Left colon (tissue), 2 donors: ENCODE measurements around the gene TNFRSF9. TPM values are rescaled to one million over a fixed set of nuclear protein-coding genes. Genes with fewer than 3 reads are reported as not detected.
"Not testable (repeated sequence)": the region's sequence is repeated elsewhere in the genome, so short reads cannot be mapped to it uniquely, and the experiment has no call there.

Experiments
- ATAC-seq: fragments of 200-7000 bp; cut with Tn5 transposase; one replicate; pipeline ENCODE4 v1.9.1; 2020; ENCODE audit warnings: mild to moderate bottlenecking, moderate library complexity
- DNase-seq, 2 donors: peaks; one replicate each; pipeline ENCODE4 v3.0.0-alpha.2; 2020
- intact Hi-C, 2 donors: fragments of 100-400 bp; cut with DNase I in 1 of 2; cut with micrococcal nuclease in 1 of 2; formaldehyde crosslinking; loops; one replicate each; pipeline versions ENCODE4 v1.11.2 to v1.14.0; 2022; cut with DNase I, micrococcal nuclease
- long read RNA-seq: library from polyadenylated mRNA; unstranded; transcript quantifications from one replicate; pipeline ENCODE4 v2.0.0, GENCODE V29; 2021
- total RNA-seq, 2 donors: library from RNA; stranded (reverse); fragmentation: NEBNext Ultra II Directional; extraction: Animal tissue kit (Norgen Biotek cat#: 25700); gene quantifications; one replicate each; pipeline ENCODE4 v1.2.1, GENCODE V29; 2021
- donor health status: DM: no; HTN: no; CAD: no.
- donor health status: DM: yes; HTN: yes; CAD: no.

Gene TNFRSF9
- total RNA-seq = under 1 TPM; 0.09 to 0.50 TPM
- long read RNA-seq = 0 reads

GRCh38 chr1:7940745-7941436 is at the start of gene TNFRSF9:
Gene TNFRSF9 (minus strand): TSS chr1:7940839. CDS start chr1:7939994, 845 bp downstream.
- intact Hi-C loops = no loop called here
- DNase-seq (no peak), ATAC-seq (no peak)

DNA sequence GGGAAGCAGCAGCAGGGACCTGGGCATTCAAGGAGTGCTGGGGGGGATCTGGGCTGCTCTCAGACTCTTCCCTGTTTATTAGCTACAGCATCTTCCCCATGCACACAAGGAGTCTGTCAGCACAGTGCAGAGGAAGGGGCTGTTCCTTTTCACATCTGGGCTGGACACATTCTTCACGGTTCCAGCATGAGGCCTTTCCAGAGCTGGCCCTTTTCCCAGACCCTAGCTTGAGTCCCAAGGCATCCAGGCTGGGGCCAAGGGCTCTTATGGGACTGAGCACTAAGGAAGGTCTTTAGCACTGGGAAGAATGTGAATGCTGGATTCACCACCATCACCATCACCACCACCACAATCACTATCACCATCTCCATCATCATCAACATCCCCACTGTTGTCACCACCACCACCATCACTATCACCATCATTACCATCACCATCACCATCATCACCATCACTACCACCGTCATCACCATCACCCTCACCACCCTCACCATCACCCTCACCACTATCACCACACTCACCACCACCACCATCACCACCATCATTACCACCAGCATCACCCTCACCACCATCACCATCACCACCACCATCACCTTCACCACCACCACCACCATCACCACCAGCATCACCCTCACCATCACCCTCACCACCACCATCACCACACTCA is 49.3 kb upstream of the TNFRSF9 start:
- DNase-seq (no peak), ATAC-seq (no peak)
- intact Hi-C loops = loop anchor here in 1 of 2 donors (10.0 kb wide), 1 partner anchor 325 kb away; the partner anchor contains the start of gene SLC45A1

- DNase-seq (no peak), ATAC-seq (no peak)
- intact Hi-C loops = loop anchor here in 1 of 2 donors (10.0 kb wide), 1 partner anchor 326 kb away; the partner anchor contains the start of gene SLC45A1
Observed at GRCh38 chr1:7988576-7988975, 47.9 kb upstream of the TNFRSF9 start.

- DNase-seq = no peak
- intact Hi-C loops = loop anchor here in 1 of 2 donors (10.0 kb wide), 1 partner anchor 327 kb away; the partner anchor contains the start of gene SLC45A1
- ATAC-seq = no peak
Observed at GRCh38 chr1:7987528-7987927, 46.9 kb upstream of the TNFRSF9 start.

DNA sequence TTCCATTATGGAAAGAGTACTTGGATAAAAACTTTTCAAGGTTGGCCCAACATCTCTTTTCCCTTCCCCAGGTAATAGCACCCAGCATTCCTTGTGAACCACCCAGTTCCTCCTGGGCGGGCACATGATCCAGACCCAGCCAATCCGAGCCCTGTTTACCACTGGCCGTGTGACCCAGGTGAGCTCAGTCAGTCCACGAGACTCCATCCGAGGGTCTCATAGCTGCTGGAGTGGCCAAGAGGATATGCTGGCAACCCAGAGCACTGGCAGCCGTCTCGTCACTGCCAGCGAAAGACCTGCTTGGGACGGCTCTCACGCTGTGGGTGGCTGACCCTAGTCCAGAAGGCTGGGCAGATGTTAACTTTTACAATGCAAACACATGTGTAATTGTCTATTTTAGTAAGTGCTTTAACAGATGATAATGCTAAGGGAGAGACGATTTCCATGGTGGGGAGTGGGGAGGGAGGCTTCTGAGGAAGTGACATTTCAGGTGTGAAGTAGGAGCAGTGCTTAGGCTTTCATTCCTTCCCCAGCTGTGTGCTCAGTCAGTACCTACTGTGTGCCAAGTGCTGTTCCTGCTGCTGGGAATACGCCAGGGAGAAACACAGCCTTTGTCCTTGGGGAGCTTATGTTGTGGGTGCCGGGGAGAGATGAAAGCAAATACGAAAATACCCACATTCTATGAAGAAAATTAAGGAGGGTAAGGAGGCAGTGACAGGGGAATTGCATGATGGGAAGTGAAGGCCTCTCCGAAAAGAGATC is 45.4 kb upstream of the TNFRSF9 start:
- ATAC-seq (no peak), DNase-seq (no peak)
- intact Hi-C loops = loop anchor here in 1 of 2 donors (10.0 kb wide), 1 partner anchor 329 kb away; the partner anchor contains the start of gene SLC45A1

GRCh38 chr1:7984811-7985210 is 44.2 kb upstream of the TNFRSF9 start:
- ATAC-seq = no peak
- intact Hi-C loops = loop anchor here (5.0 to 10.0 kb wide), 2 partner anchors 330 to 362 kb away; partner anchors contain the start of gene SLC45A1 (in 1 of the 2)
- no peak for DNase-seq

- intact Hi-C loops = loop anchor here (5.0 to 10.0 kb wide), 2 partner anchors 332 to 364 kb away; partner anchors contain the start of gene SLC45A1 (in 1 of the 2)
- no peak for ATAC-seq
- no peak for DNase-seq
Observed at GRCh38 chr1:7983086-7983778, 42.6 kb upstream of the TNFRSF9 start.

DNA sequence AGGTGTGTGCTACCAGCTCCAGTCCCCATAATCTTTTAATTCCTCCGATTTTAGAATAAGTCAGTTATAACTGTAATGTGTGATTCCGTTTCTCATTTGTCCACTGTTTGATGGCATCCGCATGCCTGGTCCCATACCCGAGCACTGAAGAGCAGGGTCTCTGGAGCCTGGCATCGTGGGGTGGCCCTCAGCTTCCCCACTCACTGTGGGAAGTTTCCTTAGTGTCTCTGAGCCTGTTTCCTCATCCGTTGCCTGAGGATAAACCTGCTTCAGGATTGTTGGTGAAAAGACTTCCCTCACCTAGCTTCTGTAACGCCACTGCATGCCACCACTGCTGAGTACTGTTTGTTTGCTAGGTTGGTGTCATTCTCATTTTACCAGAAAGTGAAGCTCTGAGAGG is 40.3 kb upstream of the TNFRSF9 start:
- intact Hi-C loops = loop anchor here (5.0 to 10.0 kb wide), 2 partner anchors 334 to 366 kb away; partner anchors contain the start of gene SLC45A1 (in 1 of the 2)
- no peak for DNase-seq

GRCh38 chr1:7975212-7975865 is 34.7 kb upstream of the TNFRSF9 start:
- peak; percentile 62 to 74 for DNase-seq
- intact Hi-C loops = loop anchor here in 1 of 2 donors (5.0 kb wide), 1 partner anchor 337 kb away; no protein-coding TSS in a partner anchor
- peak; percentile 99 for ATAC-seq

More for the DNA sequence above, 40.3 kb upstream of the TNFRSF9 start:
- ATAC-seq = no peak

DNA sequence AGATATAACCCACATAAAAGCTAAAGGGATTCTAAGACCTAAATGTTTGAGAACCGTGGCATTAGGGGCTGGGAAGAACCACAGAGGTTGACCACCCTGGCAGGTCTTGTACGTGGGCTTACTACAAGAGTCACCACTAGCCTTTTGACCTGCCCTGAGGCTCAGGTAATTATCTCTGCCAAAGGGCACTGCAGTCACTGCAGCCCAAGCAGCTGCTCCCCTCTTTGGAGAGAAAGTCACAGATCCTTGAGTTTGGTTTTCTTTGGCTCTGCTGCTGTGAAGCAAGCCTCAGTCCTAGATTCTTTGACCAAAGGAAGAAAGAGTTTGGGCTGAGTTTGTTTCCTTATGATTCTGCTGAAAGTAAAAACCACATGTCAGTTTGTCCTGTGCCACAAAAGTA is 32.4 kb upstream of the TNFRSF9 start:
- intact Hi-C loops = no loop called here
- no peak for ATAC-seq

GRCh38 chr1:7972285-7972684 is 31.6 kb upstream of the TNFRSF9 start:
- no peak for DNase-seq
- intact Hi-C loops = no loop called here
- no peak for ATAC-seq

More for the DNA sequence above, 32.4 kb upstream of the TNFRSF9 start:
- no peak for DNase-seq

DNA sequence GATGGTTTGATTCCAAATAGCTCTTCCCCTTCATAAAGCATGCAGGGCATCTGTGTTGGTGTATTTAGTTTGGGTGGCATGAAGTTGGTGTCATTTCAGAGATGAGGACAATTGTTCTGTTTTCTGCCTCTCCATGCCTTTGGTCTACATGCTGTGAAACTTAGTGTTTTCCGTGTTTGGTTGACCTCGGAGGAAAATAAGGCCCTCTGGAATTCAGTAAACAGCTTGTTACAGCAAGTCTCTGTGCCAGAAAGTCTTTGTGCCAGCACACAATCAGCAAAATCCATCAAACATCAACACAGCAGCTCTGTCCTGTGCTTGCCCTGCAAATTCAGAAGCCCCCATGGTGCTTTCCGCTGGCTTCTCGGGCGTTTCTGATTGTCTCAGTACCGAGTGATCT is 30.4 kb upstream of the TNFRSF9 start:
- ATAC-seq (no peak), DNase-seq (no peak)
- intact Hi-C loops = no loop called here

DNA sequence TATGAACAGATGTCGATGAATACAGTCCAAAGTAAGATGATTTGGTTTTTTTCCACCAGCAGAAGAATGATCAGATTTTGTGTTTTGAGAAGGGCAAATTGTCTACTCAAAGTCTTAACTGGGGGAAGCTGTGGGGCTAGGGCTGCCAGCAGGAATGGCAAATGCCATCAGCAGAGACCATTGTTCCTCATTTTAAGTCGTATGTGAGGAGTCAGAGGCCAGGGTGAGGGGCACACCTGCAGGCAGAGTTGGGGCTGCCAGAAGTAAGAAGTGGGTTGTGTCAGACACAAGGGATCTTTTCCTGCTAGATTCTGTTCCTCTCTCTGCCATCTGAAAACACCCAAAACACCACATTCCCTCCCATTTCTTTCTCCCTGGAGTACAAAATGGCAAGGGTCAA is 29.6 kb upstream of the TNFRSF9 start:
- DNase-seq (no peak), ATAC-seq (no peak)
- intact Hi-C loops = no loop called here

DNA sequence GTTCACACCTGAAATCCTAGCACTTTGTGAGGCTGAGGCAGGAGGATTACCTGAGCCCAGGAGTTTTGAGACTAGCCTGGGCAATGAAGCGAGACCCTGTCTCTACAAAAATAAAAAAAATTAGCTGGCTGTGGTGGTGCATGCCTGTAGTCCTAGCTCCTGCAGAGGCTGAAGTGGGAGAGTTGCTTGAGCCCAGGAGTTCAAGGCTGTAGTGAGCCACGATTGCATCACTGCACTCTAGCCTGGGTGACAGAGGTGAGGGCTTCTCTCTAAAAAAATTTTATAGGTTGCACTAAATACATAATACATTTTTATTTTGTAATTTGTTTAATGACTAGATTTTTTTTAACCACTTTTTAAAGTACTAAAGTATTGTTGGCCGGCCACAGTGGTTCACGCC is 27.0 kb upstream of the TNFRSF9 start:
- intact Hi-C loops = no loop called here
- no peak for ATAC-seq
- DNase-seq = no peak

- no peak for DNase-seq
- intact Hi-C loops = no loop called here
- ATAC-seq = no peak
Observed at GRCh38 chr1:7967196-7967595, 26.6 kb upstream of the TNFRSF9 start.

- DNase-seq = no peak
- intact Hi-C loops = no loop called here
Observed at GRCh38 chr1:7964476-7964875, 23.8 kb upstream of the TNFRSF9 start.

DNA sequence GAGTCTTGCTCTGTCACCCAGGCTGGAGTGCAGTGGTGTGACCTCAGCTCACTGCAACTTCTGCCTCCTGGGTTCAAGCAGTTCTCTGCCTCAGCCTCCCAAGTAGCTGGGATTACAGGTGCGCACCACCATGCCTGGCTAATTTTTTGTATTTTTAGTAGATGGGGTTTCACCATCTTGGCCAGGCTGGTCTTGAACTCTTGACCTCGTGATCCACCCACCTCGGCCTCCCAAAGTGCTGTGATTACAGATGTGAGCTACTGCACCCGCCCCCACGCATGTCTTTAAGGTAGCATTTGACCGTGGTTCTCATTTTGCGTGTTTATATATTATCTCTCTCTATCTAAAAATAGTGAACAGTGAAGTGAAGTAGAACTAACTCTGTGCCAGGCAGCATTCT is 23.2 kb upstream of the TNFRSF9 start:
- DNase-seq, intact Hi-C loops, ATAC-seq: not testable (repeated sequence)

More at GRCh38 chr1:7964476-7964875, 23.8 kb upstream of the TNFRSF9 start:
- no peak for ATAC-seq

DNA sequence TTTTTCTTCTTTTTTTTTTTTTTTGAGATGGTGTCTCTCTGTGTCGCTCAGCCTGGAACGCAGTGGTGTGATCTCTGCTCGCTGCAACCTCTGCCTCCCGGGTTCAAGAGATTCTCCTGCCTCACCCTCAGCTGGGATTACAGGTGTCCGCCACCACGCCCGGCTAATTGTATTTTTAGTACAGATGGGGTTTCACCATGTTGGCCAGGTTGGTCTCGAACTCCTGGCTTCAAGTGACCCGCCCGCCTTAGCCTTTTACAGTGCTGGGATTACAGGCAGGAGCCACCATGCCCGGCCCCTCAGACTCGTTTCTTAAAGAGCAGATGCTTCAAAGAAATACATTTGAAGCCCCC is 22.7 kb upstream of the TNFRSF9 start:
- ATAC-seq, intact Hi-C loops: not testable (repeated sequence)
- DNase-seq = peak in 1 of 2 donors; percentile 29
